HG03565 (cell line): ENCODE measurements around the gene PRDM2.

Experiments
- ATAC-seq: cut with Tn5 transposase; IDR thresholded peaks from one replicate; pipeline ENCODE4 v1.9.1; 2021; ENCODE audit warnings: mild to moderate bottlenecking, moderate library complexity; ENCODE audit not compliant: unreplicated experiment

PRDM2 gene

DNA sequence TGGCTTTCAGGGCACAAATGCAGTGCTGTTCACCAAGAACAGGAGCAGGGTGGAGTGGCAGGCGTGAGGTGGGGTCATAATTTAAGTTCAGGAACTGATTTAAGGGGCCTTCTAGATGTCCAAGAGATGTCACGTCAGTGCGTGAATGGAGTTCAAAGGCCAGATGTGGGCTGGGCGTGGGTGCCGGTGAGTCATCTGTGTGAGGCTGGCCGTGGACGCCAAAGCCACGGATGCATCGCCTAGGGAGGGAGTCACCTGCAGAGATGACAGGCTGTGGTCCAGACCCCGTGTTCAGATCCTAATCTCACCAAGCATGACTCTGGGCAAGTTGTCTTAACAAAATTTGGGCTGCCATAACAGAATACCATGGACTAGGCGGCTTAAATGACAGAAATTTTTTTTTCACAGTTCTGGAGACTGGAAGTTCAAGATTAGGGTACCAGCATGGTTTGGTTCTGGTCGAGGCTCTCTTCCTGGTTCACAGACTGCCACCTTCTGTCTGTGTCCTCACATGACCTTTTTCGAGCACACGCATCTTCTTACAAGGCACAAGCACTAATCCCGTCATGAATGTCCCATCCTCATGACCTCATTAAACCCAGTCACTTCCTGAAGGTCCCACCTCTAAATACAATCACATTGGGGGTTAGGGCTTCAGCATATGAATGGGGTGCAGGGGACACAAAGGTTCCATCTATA is 109.6 kb downstream of the PRDM2 start:
- ATAC-seq: no peak

DNA sequence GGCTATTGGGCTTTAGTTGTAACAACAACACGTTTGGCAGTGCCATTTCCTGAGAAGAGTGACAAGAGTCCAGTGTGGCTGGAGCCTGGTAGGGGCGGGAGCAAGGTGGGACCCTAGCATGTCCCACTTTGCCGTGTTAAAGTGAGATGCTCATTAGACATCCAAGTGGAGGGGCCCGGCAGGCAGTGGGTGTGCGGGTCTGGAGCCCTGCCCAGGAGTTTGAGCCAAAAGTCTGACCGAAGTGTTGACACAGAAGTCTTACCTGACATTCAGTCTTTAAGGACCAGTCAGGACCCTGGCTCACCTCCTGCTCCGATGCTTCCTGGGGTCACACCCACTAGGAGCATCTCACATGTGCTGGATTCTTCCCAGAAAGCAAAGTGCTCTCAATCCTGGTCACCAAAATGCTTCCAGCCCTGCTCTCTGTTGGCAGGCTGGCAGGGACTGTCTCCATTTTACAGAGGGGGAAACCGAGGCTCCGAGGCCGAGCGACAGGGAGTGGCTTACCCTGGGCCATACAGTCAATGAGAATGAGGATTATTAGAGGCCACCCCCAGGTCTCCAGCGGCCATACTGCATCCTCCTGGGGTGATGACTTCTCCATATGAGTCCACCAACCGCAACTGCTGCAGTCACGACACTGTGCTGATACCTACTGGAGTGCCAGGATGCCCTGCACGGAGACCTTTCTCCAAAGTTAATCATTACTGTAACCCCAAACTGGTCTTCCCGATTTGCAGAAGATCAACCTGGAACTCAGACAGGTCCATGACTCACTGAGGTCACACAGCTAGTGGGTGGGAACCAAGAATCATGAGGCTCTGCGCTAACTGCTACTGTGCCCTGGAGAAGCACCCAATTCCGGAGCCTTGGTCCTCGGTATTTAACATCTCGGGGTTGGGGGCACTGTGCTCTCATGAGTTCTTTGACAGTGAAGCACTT is 112.7 kb downstream of the PRDM2 start:
- ATAC-seq: no peak

DNA sequence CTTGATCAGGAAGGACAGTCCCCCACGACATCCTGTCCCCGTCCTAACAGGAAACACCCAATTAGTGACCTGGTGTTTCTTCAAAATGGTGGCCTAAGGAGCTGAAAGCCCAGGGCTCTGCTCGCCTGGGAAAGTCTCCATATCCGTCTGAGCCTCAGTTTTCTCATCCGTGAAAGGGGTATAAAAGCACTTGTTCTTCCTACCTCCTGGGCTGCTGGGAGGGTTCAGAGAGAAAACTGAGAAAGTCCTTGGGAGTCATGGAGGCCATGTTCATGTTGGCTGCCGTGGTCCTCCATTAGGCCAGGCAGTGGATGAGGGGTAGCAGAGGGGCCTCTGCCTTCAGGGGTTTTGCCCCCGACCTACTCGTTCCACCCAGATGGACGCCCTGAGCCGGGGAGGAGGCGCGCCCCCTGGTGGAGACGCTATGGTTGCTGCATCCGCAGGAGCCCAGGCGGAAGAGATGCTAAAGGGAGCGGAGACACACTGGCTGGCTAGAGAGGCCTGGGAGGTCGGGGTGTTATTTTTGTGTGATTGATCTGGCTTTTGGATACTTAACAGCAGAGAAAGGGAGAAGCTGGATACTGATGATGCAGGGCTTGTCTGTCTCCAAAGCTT is 113.5 kb downstream of the PRDM2 start:
- ATAC-seq: no peak

DNA sequence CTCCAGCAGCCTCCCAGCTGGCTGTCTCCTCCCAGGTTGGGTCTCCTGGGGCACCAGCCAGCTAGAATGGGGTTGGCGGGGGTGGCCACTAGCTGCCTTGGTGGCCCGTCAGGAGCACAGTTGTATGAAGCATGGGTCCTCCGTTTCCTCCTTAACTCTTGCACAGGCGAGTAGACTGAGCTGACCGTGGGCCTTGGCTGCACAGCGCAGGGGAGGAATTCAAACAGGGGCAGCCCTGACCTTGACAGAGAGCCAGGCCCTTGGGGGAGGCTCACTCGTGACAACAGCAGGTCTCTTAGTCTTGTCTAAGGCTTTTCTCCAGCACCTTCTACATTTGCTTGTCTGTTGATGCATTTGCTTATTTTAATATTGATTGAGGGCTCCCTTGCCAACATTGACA is 114.1 kb downstream of the PRDM2 start:
- no peak for ATAC-seq

DNA sequence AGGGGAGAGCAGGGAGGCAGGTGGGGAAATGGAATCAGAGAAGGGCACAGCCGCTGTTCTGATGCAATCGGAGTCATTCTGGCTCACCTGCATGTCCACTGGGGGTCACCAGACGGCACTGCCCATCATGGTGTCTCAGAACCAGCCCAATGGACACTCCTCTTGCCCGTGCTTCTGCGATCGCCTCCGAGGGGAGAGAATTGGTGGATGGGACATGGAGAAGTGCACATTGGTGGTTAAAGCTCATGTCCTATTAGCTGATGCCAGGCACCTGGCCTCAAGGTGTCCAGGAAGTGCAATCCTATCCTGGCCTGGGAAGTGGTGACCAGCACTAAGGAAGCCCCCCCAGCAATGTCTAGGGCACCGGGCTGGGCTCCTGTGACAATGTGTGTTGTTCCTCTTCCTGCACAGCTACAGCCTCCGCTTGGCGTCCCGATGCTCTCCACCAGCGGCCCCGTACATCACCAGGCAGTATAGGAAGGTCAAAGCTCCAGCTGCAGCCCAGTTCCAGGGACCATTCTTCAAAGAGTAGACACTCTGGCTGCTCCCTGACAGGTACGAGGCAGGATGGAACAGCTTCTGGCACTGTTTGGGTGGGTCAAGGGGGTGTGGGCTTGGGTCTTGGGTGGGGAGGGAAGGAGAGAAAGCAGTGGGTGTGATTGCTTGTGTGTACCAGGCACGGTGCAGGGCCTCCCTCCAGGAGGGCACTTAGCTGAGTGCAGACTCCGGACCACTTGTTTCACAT is 116.2 kb downstream of the PRDM2 start:
- ATAC-seq: no peak

DNA sequence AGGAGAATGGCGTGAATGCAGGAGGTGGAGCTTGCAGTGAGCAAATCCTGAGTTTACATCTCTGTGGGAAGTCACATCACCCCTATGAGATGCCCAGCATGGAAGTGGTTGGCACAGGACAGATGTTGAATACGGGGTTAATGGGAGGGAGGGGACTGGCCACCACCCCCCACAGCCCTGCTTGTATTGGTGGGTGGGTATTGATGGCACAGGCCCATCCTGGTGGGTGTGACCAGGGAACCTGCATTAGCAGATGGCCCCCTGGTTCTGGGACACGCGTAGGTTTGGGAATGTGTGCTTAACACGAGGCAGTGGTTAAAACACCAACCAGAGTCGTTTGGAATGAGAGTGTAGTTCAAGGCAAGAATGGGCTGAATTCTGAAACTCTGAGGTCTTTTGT is 117.9 kb downstream of the PRDM2 start:
- no peak for ATAC-seq

DNA sequence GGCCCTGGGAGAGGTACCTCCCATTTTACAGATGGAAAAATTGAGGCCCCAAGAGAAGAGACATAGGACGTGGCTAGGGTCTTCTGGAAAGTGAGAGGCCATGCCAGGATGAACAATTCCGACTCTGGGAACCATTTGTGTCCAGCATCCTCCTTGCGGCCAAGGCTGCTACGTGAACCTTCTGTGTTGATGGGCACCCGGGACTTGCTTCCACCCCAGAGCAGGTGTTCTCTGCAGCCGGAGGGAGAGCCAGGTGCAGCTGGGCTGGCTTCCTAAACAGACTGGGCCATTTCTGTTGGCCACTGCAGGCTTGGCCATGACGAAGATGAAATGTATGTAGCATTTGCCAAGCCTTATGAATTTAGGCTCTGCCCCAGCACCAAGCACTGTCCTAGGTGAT is 118.9 kb downstream of the PRDM2 start:
- no peak for ATAC-seq

DNA sequence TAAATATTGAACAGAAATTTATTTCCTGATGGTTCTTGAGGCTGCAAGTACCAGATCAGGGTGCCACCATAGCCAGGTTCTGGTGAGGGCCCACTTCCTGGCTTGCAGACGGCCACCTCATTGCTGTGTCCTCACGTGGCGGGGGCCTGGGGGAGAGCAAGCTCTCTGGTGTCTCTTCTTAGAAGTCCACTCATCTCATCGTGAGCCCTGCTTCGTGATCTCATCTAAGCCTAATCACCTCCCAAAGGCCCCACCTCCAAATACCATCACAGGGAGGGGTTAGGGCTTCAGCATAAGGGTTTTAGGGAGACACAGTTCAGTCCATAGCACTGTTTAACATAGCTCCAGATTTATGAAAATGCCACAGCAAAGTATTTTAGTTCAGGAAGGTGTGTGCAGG is 119.7 kb downstream of the PRDM2 start:
- no peak for ATAC-seq

DNA sequence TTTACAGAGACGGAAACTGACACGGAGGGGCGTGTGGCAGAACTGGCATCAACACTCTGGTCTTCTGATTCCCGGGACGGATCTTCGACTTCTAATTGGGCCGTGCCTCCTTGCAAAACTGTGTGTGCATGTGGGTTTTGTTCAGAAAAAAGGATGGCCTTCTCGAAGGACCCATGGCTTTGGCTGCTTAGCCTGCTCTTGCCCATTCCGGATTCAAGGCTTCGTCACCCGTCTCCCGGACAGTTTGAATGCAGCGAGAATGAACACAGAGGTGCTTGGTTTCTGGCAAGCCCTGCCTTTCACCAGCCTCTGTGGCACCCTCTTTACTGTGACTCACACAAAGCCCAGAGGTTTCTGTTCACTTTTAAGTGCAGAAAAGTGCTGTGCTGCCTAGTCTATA is 120.1 kb downstream of the PRDM2 start:
- no peak for ATAC-seq

DNA sequence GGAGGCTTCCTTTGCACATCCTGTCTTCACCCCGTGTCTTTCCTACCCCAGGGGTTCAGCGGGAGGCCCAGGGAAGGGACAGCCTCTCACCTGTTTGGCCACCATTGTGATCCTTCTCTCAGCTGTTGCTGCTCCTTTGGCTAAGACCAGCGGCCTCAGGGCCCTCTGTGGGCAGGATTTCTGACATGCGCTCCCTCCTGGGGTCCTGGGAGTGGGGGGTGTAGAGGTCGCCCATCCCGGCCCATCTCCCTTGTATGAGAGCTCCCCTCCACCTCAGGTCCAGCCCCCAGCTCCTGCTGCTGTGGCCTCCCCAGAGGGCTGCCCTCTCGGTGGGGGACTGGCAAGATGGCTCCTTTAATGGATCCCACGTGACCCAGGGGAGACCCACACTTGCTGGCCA is 120.5 kb downstream of the PRDM2 start:
- no peak for ATAC-seq

DNA sequence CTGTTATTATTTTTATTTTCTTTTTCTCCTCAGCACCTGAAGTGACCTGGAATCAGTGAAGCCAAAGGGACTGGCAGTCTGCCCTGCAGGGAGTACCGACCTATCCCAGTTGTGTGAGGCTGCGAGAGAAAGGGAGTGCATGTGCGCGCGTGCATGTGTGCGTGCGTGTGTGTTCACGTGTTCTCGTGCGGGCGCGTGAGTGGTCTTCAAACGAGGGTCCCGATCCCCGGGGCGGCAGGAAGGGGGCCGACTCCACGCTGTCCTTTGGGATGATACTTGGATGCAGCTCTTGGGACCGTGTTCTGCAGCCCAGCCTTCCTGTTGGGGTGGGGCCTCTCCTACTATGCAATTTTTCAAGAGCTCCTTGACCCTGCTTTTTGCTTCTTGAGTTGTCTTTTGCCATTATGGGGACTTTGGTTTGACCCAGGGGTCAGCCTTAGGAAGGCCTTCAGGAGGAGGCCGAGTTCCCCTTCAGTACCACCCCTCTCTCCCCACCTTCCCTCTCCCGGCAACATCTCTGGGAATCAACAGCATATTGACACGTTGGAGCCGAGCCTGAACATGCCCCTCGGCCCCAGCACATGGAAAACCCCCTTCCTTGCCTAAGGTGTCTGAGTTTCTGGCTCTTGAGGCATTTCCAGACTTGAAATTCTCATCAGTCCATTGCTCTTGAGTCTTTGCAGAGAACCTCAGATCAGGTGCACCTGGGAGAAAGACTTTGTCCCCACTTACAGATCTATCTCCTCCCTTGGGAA is 123.3 kb downstream of the PRDM2 start:
- no peak for ATAC-seq

DNA sequence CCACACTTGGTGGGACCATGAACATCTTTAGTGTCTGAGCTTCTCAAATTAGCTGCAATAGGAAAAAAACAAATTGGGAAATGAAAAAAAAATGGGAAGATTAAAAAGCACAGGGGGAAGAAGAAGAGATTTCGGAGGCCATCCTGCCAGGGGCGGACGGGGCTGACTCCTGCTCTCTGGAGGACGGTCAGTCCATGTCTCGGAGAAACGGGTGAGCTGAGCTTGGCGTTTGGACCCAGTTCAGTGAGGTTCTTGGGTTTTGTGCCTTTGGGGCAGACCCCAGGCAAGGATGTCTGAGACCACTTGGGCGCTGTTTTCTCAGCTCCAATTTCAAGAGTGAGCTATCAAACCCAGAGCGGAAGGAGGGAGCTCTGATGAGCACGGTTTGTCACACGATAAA is 123.9 kb downstream of the PRDM2 start:
- ATAC-seq: no peak

DNA sequence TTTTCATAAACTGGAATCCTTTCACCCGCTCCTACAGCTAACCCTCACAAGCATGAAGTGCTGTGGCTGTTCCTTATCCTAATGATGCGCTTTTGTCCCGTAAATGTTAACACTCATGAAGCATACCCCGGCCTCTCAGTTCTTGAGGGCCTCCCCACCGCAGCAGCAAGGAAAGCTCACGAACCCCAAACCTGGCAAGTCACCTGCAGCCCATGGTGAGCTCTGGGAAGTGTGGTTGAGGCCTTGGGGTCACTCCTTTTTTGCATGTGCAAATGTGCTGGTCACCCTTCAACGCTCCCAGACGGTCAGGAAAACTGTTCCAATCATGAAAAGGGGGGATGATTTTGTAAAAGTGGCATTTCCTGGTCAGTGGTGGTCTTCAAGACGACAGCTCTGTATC is 124.6 kb downstream of the PRDM2 start:
- no peak for ATAC-seq

DNA sequence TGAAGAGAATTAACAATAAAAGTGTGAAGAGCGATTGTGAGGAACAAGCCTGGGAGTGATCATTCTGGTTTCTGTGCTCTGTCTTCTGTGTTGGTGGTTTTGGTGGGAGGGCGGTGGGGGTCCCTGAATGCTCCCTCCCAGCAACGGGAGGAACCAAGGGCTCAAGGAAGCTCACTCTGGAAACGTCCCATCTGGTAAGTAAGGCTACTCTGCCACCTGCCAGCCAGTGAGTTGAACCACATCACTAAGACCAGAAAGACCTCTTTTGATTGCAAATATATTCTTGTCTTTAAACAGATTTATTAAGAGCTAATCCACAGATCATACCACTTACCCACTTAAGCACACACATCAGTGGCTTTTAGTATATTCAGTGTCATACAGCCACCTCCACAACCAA is 125.0 kb downstream of the PRDM2 start:
- no peak for ATAC-seq

DNA sequence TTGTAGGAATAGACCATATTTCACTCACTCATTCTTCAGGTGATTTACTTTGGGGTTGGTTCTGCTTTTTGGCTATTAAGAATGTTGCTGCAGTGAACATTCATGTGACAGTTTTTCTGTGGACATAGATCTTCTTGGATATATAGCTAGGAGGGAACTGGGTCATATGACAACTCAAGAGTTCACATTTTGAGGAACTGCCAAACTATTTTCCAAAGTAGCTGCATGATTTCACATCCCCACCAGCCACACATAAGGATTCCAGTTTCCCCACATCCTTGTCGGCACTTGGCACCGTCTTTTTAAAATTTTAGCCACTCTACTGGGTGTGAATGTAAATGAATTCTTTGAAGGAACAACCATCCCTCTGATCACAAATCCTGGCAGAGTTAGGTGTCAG is 126.0 kb downstream of the PRDM2 start:
- ATAC-seq: no peak

DNA sequence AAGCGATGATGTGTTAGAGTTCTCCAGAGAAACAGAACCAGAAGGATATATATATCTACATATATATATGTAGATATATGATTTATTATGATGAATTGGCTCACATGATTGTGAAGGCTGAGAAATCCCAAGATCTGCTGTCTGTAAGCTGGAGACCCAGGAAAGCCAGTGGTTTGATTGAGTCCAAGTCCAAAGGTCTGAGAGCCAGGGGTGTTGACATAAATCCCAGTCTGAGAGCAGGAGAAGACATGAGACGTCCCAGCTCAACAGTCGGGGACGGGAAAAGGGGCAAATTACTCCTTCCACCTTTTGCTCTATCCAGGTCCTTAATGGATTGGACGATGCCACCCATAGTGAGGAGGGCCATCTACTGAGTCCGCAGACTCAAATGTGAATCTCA is 126.6 kb downstream of the PRDM2 start:
- no peak for ATAC-seq

DNA sequence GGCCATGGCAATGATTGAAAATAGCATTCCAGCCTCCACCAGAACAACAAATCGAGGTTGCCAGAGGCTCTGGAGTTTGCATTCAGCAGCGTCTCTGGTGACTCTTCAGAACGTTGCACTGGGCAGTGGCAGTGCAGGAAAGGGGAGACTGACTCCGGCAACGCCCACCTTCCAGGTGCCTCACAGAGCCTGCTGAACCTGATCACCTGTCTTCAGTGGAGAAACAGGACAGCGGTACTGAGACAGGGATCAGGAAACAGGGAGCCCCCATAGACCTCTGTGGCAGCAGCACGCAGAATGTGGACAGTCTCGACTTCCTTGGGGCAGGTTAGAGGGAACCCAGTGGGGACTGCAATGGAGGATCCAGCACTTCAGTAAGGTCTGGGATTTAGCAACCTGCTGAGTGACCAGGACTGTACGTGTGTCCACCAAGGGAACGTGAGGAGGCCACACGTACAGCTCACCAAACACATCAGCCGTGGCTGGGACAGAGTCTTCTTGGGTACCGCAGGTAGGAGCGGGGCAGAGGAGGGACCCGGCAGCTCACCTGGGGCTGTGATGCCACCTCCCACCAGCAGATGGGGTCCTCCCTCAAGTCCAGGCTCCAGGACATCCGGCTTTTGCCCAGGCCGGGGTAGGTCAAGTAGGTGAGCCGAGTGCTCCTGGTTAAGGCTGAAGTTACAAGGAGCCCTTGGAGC is 128.6 kb downstream of the PRDM2 start:
- no peak for ATAC-seq

DNA sequence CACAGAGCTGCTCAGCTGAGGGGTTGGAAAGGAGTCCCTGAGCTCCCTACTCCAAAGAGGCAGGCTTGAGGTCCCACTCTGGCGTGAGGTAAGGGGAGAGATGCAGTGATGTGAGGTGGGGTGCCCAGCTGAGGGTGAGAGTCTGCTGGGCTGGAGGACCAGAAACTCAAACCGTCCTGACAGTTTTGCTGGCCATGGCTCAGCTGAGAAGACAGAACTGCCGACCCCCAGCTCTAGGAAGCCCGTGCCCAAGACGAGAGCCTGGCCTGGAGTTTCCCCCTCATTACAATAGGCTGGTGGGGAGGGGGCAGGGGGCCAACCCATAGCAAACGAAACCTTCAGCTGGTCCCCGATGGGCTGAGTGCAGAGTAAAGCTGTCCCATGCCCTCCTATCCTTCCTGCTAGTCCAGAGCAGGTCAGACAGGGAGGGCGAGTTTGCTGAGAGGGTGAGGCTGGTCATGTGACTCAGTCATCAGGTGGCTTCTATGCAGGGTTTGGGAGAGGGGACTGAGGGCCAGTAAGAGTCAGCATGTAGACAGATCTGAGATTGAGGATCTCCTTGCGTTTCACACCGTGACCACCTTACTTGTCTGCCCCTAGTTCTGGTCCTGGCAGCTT is 129.3 kb downstream of the PRDM2 start:
- no peak for ATAC-seq

DNA sequence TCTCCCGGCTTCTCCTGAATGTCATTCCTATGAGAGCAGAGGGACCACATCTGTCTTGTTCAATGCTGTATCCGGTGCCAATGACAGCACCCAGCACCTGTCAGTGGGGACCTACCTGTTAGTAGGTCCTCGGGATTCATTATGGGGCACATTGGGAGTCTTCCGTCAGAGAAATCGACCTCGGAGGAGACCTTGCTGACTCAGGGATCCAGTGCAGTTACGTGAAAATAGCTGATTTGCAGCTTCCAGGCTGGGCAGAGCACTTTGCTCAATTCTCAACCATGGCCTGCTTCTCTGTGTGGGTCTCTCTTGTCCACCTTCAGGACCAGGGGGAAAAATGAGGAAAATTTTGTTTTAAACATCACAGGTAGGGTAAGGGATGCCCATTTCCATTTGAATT is 130.2 kb downstream of the PRDM2 start:
- ATAC-seq: no peak
